ENCODE measurements around the gene DHRS1.

The DHRS1 gene

DNA sequence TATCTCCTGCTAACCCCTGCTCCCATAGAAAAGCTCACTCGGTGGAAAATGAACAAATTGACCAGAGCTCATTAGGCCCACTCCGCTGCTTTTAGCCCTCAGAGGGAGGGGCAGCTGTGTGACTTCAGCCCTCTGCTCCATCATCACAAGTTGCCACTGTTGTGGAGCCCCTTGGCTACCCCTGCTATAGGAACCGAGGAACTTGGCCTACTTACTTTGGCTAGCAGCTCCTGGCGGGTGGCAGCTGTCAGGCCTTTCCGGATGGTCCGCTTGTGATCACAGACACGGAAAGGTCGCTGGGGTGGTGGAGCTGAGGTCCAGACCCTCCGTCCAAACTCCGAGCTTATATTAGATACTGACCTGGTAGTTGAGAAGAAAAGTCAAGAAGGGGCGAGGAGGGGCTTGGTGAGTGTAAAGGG is 7.6 kb upstream of the DHRS1 start:
- TF ChIP-seq CTCF (IDR thresholded peaks at IDR 0.05) = no peak

DNA sequence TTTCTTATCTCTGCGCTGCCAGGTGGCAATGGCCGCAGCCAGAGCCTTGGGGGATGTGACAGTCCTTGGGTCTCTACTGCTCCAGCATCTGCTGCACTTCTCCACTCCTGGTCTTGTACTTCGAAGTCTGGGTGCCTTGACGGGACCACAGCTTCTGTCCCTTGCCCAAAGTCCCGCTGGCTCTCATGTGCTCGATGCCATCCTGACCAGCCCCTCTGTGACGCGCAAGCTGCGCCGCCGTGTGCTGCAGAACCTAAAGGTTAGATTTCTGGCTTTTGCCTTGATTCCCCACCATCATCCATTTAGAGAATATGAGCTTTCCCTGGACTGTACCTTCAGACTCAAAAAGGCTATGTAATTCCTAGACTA is 4.4 kb upstream of the DHRS1 start:
- no peak for TF ChIP-seq CTCF (IDR thresholded peaks at IDR 0.05)

DNA sequence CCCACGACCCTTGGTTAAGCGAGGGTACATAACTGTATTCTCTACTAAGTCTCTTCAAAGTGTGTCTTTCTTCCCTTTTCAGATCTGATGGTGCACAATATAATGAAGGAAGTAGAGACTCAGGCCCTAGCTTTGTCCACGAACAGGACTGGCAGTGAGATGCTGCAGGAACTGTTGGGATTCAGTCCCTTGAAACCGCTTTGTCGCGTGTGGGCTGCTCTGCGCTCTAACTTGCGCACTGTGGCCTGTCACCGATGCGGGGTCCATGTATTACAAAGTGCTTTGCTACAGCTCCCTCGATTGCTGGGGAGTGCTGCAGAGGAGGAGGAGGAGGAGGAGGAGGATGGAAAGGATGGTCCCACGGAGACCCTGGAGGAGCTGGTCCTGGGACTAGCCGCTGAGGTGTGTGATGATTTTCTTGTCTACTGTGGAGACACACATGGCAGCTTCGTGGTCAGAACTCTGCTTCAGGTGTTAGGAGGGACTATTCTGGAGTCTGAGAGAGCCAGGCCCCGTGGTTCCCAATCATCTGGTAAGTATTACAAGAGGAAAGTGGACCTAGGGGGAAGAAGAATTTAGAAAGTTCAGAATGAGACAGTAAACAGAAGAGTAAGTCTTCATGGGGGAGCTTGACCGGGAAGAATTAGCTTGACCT is 873 bp upstream of the DHRS1 start:
- TF ChIP-seq CTCF (IDR thresholded peaks at IDR 0.05) = no peak

DNA sequence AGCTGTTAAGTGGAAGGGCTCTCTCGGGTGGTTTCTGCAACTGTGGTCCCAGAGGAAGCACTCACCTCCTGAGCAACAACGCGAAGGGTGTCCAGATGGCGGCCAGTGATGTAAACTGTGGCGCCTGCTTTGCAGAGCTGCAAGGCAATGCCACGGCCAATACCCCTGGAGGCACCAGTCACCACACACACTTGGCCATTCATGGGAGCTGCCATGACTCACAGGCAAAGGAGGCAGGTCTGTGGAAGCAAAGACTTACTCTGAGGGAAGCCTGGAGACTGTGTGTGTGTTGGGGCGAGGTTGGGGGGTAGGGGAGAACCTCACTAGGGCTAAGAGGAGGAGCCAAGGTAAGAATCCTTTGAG is 707 bp downstream of the DHRS1 start:
- TF ChIP-seq CTCF (IDR thresholded peaks at IDR 0.05) = no peak

DNA sequence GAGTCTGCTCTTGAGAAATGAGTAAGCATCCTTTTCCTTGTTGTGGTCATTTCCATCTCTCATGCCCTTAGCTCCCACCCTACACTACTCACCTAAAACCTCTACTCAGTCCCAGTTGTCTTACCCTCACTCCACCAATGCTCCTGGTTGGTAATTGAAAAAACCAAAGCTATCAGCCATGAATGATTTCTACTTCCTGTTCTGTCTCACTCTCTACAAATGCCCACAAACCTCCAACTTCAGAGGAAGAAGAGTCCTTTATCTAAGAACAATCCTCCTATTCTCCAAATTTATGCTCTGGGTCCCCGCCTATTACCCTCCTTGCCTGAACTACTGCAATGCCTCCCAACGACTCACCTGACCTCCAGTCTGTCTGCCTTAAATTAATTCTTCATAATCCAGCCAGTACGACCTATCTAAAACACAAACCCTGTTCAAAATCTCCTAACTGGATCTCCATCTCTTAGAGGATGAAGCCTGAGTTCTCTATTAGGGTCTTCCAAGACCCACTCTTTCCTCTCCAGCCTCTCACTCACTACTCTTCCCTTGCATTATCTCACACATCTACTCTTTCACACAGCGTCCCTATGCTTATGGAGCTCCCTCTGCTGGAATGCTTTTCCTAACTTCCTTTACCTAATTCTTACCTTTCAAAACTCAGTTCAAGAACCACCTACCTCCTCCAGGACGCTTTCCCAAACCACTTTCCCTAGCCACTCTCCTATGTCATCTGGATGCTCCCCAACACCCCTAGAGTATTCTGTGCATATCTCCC is 2.2 kb downstream of the DHRS1 start:
- TF ChIP-seq CTCF (IDR thresholded peaks at IDR 0.05) = peak; percentile 49; the same call in 1 of the 2 replicates

- TF ChIP-seq CTCF (IDR thresholded peaks at IDR 0.05) = peak; percentile 67
These were observed 3.0 kb downstream of the DHRS1 start for GRCh38 chr14:24296341-24297157.

DNA sequence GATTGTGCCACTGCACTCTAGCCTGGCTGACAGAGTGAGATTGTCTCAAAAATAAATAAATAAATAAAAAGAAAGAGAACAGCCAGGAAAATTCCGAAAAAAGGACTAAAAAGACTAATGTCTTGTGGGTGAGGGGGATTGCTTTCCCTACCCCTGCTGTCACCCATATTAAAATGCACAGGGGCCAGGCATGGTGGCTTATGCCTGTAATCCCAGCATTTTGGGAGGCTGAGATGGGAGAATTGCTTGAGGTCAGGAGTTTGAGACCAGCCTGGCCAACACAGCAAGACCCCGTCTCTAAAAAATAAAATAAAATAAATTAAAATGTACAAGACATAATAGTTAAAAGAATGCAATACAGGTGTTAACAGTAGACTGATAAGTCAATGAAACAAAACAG is 6.1 kb downstream of the DHRS1 start:
- TF ChIP-seq CTCF (IDR thresholded peaks at IDR 0.05) = no peak

All from LNCAP (cell line).